A549 (cell line): Measurements from ENCODE around the gene CEP126. TPM values are rescaled to one million over a fixed set of nuclear protein-coding genes. Genes with fewer than 3 reads are reported as not detected.

Source experiments
- ATAC-seq, 2 experiments: fragments of 200-7000 bp in 1 of 2; fragments of >200 bp in 1 of 2; cut with Nextera tagmentation in 1 of 2; cut with Tn5 transposase in 1 of 2; 3 replicates each; pipeline versions ENCODE4 v1.8.0 to v1.9.1; 2018 to 2020; ENCODE audit warnings: mild to moderate bottlenecking in 1 of 2, moderate library complexity in 1 of 2
- CTCF ChIA-PET: fragments of 300-600 bp; sonication (Branson Sonifier 250); formaldehyde crosslinking; extraction: SDS; loops from one replicate; lab custom pipeline; 2021; ENCODE audit warnings: antibody characterized with exemption, inconsistent platforms; lab: Yijun Ruan, JAX
- POLR2A ChIA-PET: fragments of 350-600 bp; formaldehyde crosslinking; extraction: SDS; loops from one replicate; lab custom pipeline; 2021; ENCODE audit warnings: antibody characterized with exemption, inconsistent platforms; lab: Yijun Ruan, JAX
- DNase-seq, 2 experiments: peaks; one replicate each; pipeline versions ENCODE4 v3.0.0 to v3.0.0-alpha.2; 2011 to 2016; ENCODE audit warnings: low read depth in 1 of 2, low spot score in 1 of 2
- FAIRE-seq: peaks from 2 replicates; lab custom pipeline; 2011; peaks lifted over from hg19 to GRCh38; lab: Jason Lieb, UNC
- H3K27ac ChIP-seq, 2 experiments: fragments of >200 bp; sonication (Bioruptor Twin); formaldehyde crosslinking; 3 replicates each; pipeline ENCODE4 v1.5.1; 2016 to 2017
- H3K4me1 ChIP-seq: fragments of >200 bp; sonication (Bioruptor Twin); formaldehyde crosslinking; 3 replicates; pipeline ENCODE4 v1.6.1; 2016
- H3K4me2 ChIP-seq: fragments of >200 bp; sonication (Bioruptor Twin); formaldehyde crosslinking; 3 replicates; pipeline ENCODE4 v1.6.1; 2016
- H3K4me3 ChIP-seq: fragments of >200 bp; sonication (Bioruptor Twin); formaldehyde crosslinking; 3 replicates; pipeline ENCODE4 v1.5.1; 2016
- H3K9me3 ChIP-seq: fragments of >200 bp; sonication (Bioruptor Twin); formaldehyde crosslinking; 3 replicates; pipeline ENCODE4 v1.6.1; 2016
- ATOH8 ChIP-seq: fragments of 250-450 bp; sonication (Bioruptor Pico); IDR thresholded peaks from 2 replicates; pipeline ENCODE4 v1.5.0; 2020; ENCODE audit warnings: low read depth, mild to moderate bottlenecking, moderate library complexity
- BCL3 ChIP-seq: fragments of >200 bp; sonication (Bioruptor Twin); formaldehyde crosslinking; IDR thresholded peaks from 3 replicates; pipeline ENCODE4 v1.6.1; 2016
- CBX2 ChIP-seq: fragments of 200-600 bp; sonication (generic); IDR thresholded peaks from 2 replicates; pipeline ENCODE4 v1.6.1; 2016; ENCODE audit warnings: low read depth, mild to moderate bottlenecking, borderline replicate concordance
- CBX8 ChIP-seq: fragments of 200-600 bp; sonication (generic); IDR thresholded peaks from 2 replicates; pipeline ENCODE4 v1.6.1; 2016
- CEBPB ChIP-seq, 2 experiments: fragments of >200 bp in 1 of 2; sonication (Bioruptor Twin) in 1 of 2; formaldehyde crosslinking in 1 of 2; IDR thresholded peaks; 2 replicates each; pipeline ENCODE4 v1.6.1; 2012 to 2016
- CTCF ChIP-seq: fragments of >200 bp; sonication (Bioruptor Twin); formaldehyde crosslinking; IDR thresholded peaks from 3 replicates; pipeline ENCODE4 v1.5.1; 2016
- EHF ChIP-seq: fragments of 250-450 bp; sonication (Bioruptor Pico); IDR thresholded peaks from 2 replicates; pipeline ENCODE4 v1.5.0; 2020; ENCODE audit warnings: mild to moderate bottlenecking
- ELK1 ChIP-seq: fragments of 150-350 bp; IDR thresholded peaks from 2 replicates; pipeline ENCODE4 v1.6.1; 2014; ENCODE audit warnings: low read depth, mild to moderate bottlenecking, low read length
- EP300 ChIP-seq, 2 experiments: fragments of >200 bp; sonication (Bioruptor Twin); formaldehyde crosslinking; IDR thresholded peaks; 2 replicates in 1 of 2; 3 replicates in 1 of 2; pipeline ENCODE4 v1.6.1; 2016 to 2017
- FOXS1 ChIP-seq: fragments of 250-450 bp; sonication (Bioruptor Pico); IDR thresholded peaks from 2 replicates; pipeline ENCODE4 v1.5.0; 2020; ENCODE audit warnings: mild to moderate bottlenecking, moderate library complexity
- HEYL ChIP-seq: fragments of 250-450 bp; sonication (Bioruptor Pico); IDR thresholded peaks from 2 replicates; pipeline ENCODE4 v1.8.0; 2021; ENCODE audit warnings: mild to moderate bottlenecking, moderate library complexity
- HOXB13 ChIP-seq: fragments of 250-450 bp; sonication (Bioruptor Pico); IDR thresholded peaks from 2 replicates; pipeline ENCODE4 v1.5.0; 2020; ENCODE audit warnings: low read depth, mild to moderate bottlenecking, moderate library complexity
- MAFK ChIP-seq: fragments of 450-650 bp; IDR thresholded peaks from 2 replicates; pipeline ENCODE4 v1.6.1; 2014; ENCODE audit not compliant: partially characterized antibody
- NFE2L2 ChIP-seq: fragments of 150-350 bp; conservative IDR thresholded peaks from 2 replicates; pipeline ENCODE4 v1.6.1; 2014; ENCODE audit warnings: low read length
- NR3C1 ChIP-seq: fragments of >200 bp; sonication (Bioruptor Twin); formaldehyde crosslinking; IDR thresholded peaks from 3 replicates; pipeline ENCODE4 v1.6.1; 2017
- RAD21 ChIP-seq, 2 experiments: fragments of >200 bp in 1 of 2; sonication (Bioruptor Twin) in 1 of 2; formaldehyde crosslinking in 1 of 2; IDR thresholded peaks in 1 of 2; conservative IDR thresholded peaks in 1 of 2; 2 replicates in 1 of 2; 3 replicates in 1 of 2; pipeline ENCODE4 v1.6.1; 2012 to 2018; ENCODE audit warnings: inconsistent platforms in 1 of 2
- RCOR1 ChIP-seq: fragments of 150-350 bp; IDR thresholded peaks from 2 replicates; pipeline ENCODE4 v1.6.1; 2014; ENCODE audit warnings: antibody characterized with exemption, low read length, low read depth
- SMC3 ChIP-seq: fragments of >200 bp; sonication (Bioruptor Twin); formaldehyde crosslinking; IDR thresholded peaks from 3 replicates; pipeline ENCODE4 v1.6.1; 2018; ENCODE audit warnings: inconsistent platforms
- ZC3H11A ChIP-seq: fragments of 450-650 bp; IDR thresholded peaks from 2 replicates; pipeline ENCODE4 v1.6.1; 2014; ENCODE audit warnings: antibody characterized with exemption, mild to moderate bottlenecking
- ZFP36 ChIP-seq: fragments of 450-650 bp; IDR thresholded peaks from 2 replicates; pipeline ENCODE4 v1.6.1; 2014; ENCODE audit warnings: borderline replicate concordance; ENCODE audit not compliant: partially characterized antibody
- WGBS: methylation state at CpG from one replicate; pipeline ENCODE4 v1.1.6; 2017; ENCODE audit errors: missing lambda C conversion rate; 5-methylcytosine and 5-hydroxymethylcytosine counted together
- polyA plus RNA-seq, 4 experiments: library from polyadenylated mRNA; depleted of rRNA in 3 of 4; stranded (reverse); fragments of >200 nt; fragmentation: RNase III in 1 of 4; extraction: RNeasy Plus Mini Kit Qiagen cat#74134 plus additional on column Dnase treatment in 1 of 4; gene quantifications; 2 replicates in 3 of 4; 3 replicates in 1 of 4; pipeline ENCODE4 v1.2.3, GENCODE V29; 2011 to 2017

CEP126 gene
- polyA plus RNA-seq, 2 of the 4 experiments (the other 2 are of a cell fraction) = 2.6 to 8.7 TPM

GRCh38 chr11:101880222-101880621, 34.6 kb upstream of the CEP126 start:
- H3K9me3 ChIP-seq = no peaks in the 10 kb centered on the region
- H3K4me2 ChIP-seq = no peak overlapping the region
- no peak for TF ChIP-seq NR3C1
- TF ChIP-seq CTCF = peak; percentile 48
- TF ChIP-seq RAD21 (conservative IDR thresholded peaks at IDR 0.05 in 1 of 2, IDR thresholded peaks at IDR 0.05 in 1 of 2) = peak; percentile 43 to 65
- peak; percentile 56 for TF ChIP-seq SMC3
- H3K4me1 ChIP-seq = no peaks in the 10 kb centered on the region
- no peak overlapping the region for H3K4me3 ChIP-seq
- ATAC-seq = peak in 1 of 2 experiments; percentile 62; a peak in 2 of 6 replicates
- CTCF ChIA-PET = interaction anchor here (0.7 to 4.5 kb wide), 10 partner anchors 10 to 389 kb away, joined by 3 to 87 read pairs (median 4); no protein-coding TSS in a partner anchor
- WGBS = 32% methylated on average over 4 of the region's 4 CpGs
- peak in 1 of 2 experiments; percentile 81 for DNase-seq
- FAIRE-seq = no peak
- POLR2A ChIA-PET = no interaction called here
- H3K27ac ChIP-seq = peak overlapping the region; percentile 20 to 59; a peak in 3 of 6 replicates

GRCh38 chr11:101881586-101881985, 33.2 kb upstream of the CEP126 start:
- H3K27ac ChIP-seq = no peak overlapping the region
- TF ChIP-seq CBX8 = no peak
- no peak for TF ChIP-seq MAFK
- TF ChIP-seq HEYL (CRISPR knock-in tag) = no peak
- TF ChIP-seq CEBPB (IDR thresholded peaks at IDR 0.05) = no peak
- no peak for TF ChIP-seq HOXB13 (CRISPR knock-in tag)
- TF ChIP-seq FOXS1 = no peak
- TF ChIP-seq BCL3 = no peak
- no peak for TF ChIP-seq RAD21 (conservative IDR thresholded peaks at IDR 0.05 in 1 of 2, IDR thresholded peaks at IDR 0.05 in 1 of 2)
- no peak for TF ChIP-seq ELK1
- no peak for TF ChIP-seq RCOR1
- no peak for TF ChIP-seq ZC3H11A
- no peak for TF ChIP-seq EHF (CRISPR knock-in tag)
- TF ChIP-seq ZFP36 = no peak
- TF ChIP-seq CBX2 = no peak
- no peak for TF ChIP-seq NFE2L2
- no peak for TF ChIP-seq EP300 (IDR thresholded peaks at IDR 0.05)
- TF ChIP-seq ATOH8 (CRISPR knock-in tag) = no peak
- TF ChIP-seq, all 56 proteins: peak for 0
- no peak for FAIRE-seq
- ChIA-PET POLR2A (no interaction called here), CTCF (interaction anchor here (0.9 to 3.2 kb wide), 4 partner anchors 15 to 126 kb away, joined by 3 to 26 read pairs (median 4); no protein-coding TSS in a partner anchor)
- no peak for DNase-seq
- Histone ChIP-seq H3K4me1 (no peaks in the 10 kb centered on the region), H3K4me2 (no peak overlapping the region), H3K9me3 (no peaks in the 10 kb centered on the region), H3K4me3 (no peak overlapping the region)
- 100% methylated on average over 2 of the region's 2 CpGs for WGBS
- no peak for ATAC-seq
